SKM-1 treated with dmso at 0.1 percent for 144 hours (cell line): ENCODE results near the gene SMIM9.
"Not testable (repeated sequence)": the region's sequence is repeated elsewhere in the genome, so short reads cannot be mapped to it uniquely, and the experiment has no call there.

Experiments
- DNase-seq: peaks from one replicate; lab custom pipeline; 2025; ENCODE audit not compliant: unreplicated experiment; lab: John Stamatoyannopoulos, UW

The SMIM9 gene

DNA sequence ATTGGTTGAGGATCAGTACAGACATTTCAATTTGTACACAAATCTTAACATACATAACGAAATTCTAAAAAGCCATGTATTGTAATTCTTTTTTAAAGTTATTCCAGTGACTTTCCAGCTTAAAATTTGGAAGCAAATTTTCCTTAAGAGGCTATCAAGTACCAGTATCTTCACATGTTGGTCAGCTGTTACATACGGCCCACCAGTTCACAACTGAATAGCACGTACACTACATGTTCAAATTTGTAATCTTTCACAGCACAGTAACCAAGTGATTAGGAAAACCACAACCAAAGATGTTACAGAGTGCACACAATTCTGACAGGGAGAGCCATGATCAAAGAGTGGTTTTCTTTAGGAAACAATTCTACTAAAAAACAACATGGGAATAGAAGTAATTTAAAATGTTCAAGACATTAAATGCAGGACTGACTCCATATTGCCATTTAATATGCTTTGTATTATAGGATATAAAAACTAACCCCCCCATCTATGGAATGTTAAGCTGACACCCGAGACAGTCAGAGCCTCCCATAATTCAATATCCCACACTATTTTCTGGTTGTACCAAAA, 18.1 kb downstream of the SMIM9 start:
- DNase-seq: not testable (repeated sequence)

DNA sequence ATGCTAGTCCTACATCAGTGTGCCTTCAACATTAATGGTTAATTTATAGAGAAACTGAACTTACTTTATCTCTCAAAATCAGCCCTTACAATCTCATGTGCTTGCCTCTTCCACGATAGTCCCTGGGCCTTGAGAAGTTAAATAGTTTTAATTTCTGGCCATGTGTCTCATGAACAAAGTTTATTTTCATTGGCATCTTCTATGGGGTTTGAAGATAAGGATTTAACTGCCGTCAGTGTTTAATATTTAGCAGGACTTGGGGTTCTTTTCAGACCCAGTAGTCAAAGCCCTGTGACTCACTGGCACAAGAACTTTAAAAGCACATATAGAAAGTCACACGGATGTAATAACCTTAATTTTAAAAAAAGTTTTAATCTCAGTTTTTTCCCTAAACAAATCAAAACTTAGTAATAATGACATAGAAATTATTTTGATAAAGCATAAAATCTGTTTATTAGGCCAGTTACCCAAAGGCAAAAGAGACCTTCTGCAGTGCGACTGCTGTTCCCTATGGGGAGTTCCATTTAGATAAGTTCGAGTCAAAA, 19.1 kb downstream of the SMIM9 start:
- DNase-seq: no peak

DNA sequence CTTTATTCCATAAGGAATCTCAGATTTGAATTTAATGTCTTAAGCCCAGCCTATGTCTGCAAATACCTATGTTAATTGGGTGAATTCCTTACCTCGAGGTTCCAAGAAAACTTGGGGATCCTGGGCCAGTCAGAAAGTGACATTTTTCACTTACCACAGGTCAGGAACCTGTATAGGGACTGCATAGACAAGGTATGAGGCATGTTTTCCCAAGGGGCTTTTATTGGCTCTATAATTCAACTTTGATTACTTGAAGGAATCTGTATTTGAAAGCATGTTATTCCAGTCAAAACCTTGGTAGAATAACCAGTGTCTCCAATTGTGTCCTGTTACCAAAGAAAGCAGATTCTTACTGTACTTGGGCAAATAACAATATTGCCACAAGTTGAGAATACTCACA, 20.7 kb downstream of the SMIM9 start:
- no peak for DNase-seq

DNA sequence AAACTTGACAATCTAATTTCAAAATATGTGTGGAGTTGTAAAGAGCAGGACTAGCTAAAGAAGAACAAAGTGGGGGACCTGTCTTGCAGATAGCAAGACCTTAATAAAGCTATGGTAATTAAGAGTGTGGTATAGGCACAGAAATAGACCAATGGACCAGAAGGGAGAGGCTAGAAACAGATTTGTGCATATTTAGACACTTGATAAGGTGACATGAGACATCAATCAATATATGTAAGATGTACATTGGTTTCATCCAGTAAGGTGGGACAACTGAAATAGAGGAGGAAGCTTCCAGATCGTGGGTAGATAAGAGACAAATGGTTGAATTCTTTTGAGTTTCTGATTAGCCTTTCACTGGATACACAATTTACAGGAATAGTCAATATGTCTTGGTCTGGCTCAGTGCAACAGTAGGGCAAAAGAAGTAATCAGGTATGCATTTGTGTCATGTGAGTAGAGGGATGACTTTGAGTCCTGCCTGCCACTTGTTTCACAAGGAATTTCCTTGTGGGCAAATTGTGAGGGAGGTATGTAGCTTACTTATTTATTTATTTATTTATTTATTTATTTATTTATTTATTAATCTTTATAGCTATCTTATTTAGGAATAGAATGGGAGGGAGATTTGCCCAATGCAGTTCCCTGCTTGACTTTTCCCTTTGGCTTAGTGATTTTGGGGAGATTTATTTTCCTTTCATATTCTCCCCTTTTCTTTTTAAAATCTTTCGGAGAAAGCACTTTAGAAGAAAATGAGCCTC, 21.9 kb downstream of the SMIM9 start:
- DNase-seq: no peak

DNA sequence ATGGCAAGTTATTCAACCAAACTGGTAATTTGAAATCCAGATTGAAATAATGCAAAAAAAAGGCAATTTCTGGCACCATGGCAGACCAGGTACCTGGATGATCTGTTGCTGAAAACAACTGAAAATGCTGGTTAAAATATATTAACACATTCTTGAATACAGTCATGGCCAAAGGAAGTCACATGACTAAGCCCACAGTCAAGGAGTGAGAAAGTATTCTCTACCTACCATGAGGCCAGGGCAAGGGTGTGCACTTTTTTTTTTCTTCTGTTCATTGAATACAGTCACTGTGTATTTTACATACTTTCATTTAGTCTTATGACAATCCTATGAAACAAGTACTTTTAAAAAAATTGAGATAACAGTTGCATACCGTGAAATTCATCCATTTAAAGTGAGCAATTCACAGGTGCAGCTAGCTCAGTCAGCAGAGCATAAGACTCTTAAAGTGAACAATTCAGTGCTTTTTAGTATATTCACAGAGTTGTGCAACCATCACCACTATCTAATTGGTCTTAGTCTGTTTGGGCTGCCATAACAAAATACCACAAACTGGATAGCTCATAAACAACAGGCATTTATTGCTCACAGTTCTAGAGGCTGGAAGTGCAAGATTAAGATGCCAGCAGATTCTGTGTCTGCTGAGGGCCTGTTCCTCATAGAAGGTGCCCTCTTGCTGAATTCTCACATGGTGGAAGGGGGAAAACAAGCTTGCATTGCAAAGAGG, 24.4 kb downstream of the SMIM9 start:
- DNase-seq: no peak

- DNase-seq: no peak
Measured at GRCh38 chrX:154806837-154807501, 27.5 kb downstream of the SMIM9 start.

DNA sequence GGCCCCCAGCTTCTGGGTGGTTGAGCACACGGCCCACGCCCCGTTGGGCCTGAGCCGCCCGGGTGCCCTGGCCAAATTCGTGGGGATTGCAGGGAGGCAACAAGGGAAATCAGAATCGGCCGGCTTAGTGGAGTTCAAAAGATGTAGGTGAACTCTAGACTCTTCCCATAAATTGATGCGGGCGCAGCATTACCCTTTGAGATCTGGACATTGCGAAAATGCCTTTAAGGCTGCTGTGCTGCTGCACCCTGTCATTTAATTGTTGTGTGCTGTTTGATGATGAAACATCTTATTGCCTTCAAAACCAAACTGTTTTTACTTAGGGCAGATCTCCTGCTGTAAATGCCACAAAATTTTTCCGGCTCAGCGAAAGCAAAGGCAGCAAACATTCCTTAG, 28.8 kb downstream of the SMIM9 start:
- peak; percentile 20 for DNase-seq

- peak; percentile 40 for DNase-seq
Measured at GRCh38 chrX:154804957-154805695, 29.3 kb downstream of the SMIM9 start, which contains the start of gene MPP1. Gene MPP1, minus strand, starts transcription at chrX:154805485. Its CDS starts 112 bp downstream, at chrX:154805373.

- DNase-seq: no peak
Measured at GRCh38 chrX:154804261-154804956, 30.1 kb downstream of the SMIM9 start.

DNA sequence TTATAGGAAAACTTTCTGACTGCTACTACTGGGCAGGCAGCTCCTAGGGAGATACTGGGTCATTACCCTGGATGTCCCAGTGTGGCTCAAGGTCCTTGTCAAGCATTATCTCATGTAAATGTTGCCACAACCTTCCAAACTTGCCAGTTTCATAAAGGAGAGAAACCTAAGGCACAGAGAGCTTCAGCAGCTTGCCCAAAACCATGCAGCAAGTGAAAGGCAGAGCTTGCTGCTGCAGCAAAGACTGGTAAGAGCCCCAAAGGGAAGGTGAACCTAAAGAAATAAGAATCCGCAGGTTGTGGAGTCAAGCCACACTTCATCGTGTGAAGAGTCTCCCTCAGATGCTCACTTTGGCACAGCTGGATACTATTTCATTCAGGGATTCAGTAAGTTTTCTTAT, 31.5 kb downstream of the SMIM9 start:
- DNase-seq: no peak

- DNase-seq: peak; percentile 53
Measured at GRCh38 chrX:154800478-154801210, 33.8 kb downstream of the SMIM9 start.

- DNase-seq: no peak
Measured at GRCh38 chrX:154799556-154800348, 34.7 kb downstream of the SMIM9 start.

DNA sequence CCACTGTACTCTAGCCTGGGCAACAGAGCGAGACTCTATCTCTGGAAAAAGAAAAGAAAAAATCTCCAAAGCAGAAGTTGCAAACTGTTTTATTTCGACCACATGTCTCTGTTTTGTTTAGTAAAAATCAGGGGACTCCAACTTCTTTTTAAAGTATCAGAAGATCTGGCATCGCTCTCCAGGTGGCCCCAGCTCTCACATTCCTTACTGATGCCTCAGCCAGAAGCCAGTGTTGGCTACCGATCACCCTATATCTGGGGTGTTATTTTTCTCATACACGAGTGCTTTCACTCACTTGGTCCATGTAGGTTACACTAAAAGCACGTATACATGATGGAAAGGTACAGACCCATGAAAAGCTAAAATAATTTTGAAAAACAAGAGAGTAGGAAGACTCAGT, 37.5 kb downstream of the SMIM9 start:
- DNase-seq: no peak

DNA sequence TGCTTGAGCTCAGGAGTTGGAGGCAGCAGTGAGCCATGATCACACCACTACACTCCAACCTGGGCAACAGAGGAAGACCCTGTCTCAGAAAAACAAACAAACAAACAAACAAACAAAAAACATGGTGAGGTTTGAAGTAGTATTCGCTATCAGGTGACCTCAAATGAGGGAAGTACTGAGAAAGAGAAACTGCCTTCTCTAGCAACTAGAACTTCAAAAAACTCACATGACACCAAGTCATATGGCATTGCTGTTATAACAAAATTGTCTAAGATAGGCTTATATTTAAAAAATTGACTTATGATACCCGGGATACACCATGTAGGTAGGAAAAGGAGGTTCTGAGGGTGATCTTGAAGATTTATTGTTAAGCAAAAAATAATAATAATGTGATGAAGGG, 39.4 kb downstream of the SMIM9 start:
- no peak for DNase-seq

DNA sequence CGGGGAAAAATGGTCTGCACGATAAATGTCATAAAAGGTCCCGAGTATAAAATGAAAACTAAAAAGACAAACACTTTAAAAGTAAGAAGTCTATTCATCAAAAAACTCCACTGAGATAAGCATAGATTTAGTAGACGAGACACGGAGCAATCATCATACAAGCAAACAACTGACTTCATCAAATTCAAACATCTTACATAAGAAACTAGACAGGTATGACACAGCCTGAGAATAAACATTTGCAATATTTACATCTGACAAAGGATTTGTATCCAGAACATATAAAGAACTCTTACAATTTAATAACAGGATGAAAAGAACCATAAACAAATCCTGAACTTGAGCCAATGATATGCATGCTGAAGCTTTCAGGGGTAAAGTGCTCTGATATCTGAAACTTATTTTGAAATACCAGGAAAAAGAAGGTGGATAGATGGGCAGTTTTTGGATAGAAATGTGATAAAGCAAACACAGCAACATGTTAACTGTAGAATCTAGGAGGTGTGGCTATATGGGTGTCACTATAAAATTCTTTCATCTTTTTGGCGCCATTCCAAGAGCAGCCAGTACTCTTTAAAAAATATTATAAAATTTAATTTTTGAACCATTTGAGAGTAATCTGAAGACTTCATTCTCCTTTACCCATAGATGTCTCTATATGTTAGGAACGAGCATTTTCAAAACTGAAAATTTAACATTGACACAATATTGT, 41.2 kb downstream of the SMIM9 start:
- no peak for DNase-seq

DNA sequence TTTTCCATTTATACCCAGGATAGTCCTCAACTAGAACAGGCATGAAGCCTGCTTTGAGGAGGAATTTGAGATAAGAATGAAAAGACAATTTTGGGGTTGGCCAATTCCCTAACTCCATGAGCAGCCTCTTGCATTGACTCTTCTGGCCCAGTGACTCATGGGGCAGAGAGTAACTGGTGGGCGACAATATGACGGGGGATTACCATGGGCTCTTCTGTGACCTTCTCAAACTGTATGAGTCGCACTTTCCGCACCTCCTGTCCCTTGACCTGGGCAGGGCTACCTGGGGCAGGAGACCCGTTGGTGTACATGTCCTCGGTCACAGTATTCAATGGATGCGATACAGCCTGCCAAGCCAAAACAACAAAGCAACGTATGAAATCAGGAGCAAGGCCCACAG, 42.5 kb downstream of the SMIM9 start:
- no peak for DNase-seq

GRCh38 chrX:154791467-154791866, 43.0 kb downstream of the SMIM9 start:
- no peak for DNase-seq

GRCh38 chrX:154785716-154786115, 48.7 kb downstream of the SMIM9 start:
- no peak for DNase-seq
